ENCODE data around the gene LRRC1. TPM values are rescaled to one million over a fixed set of nuclear protein-coding genes. Genes with fewer than 3 reads are reported as not detected.

Gene LRRC1
- total RNA-seq, 1 donor from 2014 or later: 16.3 TPM

DNA sequence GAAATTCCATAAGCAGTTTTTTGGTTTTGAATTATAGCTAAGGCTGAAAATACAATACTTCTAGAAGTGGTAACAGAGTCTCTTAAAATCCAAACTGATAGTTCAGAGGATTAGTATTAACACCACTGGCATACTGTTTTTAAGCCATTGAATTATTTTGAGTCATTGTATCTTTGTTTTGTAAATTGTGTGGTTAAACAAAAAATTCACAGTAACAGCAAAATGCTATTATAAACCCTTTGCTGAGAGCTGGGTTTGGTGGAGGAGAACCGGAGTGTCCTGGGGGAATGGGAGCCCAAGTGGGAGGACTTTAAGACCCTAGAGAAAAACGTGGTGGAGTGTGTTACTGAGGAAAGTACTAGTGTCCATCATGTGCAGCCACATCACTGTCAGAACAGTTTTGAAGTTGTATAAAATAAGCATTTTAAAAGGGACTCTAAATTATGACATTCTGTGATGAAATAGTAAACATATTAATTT is 125.1 kb downstream of the LRRC1 start:
- Histone ChIP-seq H3K4me1 (no peaks in the 10 kb centered on the region), H3K4me3 (no peak overlapping the region), H3K9me3 (no peaks in the 10 kb centered on the region), H3K27ac (no peak overlapping the region), H3K27me3 (no peaks in the 10 kb centered on the region), H3K36me3 (peaks cover 0 to 19% of the 10 kb centered on the region in 2 donors)
- no peak for TF ChIP-seq CTCF (IDR thresholded peaks at IDR 0.05)
- DNase-seq (ENCODE audit: low spot score in 2 of 2): no peak
- intact Hi-C loops (cut with DNase I): no loop called here

- Histone ChIP-seq H3K4me3 (no peak overlapping the region), H3K36me3 (peaks cover 0 to 19% of the 10 kb centered on the region in 2 donors), H3K9me3 (no peaks in the 10 kb centered on the region), H3K4me1 (no peaks in the 10 kb centered on the region), H3K27me3 (no peaks in the 10 kb centered on the region), H3K27ac (no peak overlapping the region)
- intact Hi-C loops (cut with DNase I): no loop called here
- no peak for TF ChIP-seq CTCF (IDR thresholded peaks at IDR 0.05)
- DNase-seq (ENCODE audit: low spot score in 2 of 2): no peak
Observed at GRCh38 chr6:53920881-53921280, 126.1 kb downstream of the LRRC1 start.

- H3K27me3 ChIP-seq: no peaks in the 10 kb centered on the region
- no peaks in the 10 kb centered on the region for H3K9me3 ChIP-seq
- intact Hi-C loops (cut with DNase I): no loop called here
- TF ChIP-seq CTCF (IDR thresholded peaks at IDR 0.05): no peak
- H3K4me1 ChIP-seq: no peaks in the 10 kb centered on the region
- DNase-seq (ENCODE audit: low spot score in 2 of 2): no peak
- no peak overlapping the region for H3K27ac ChIP-seq
- peaks cover 0 to 19% of the 10 kb centered on the region in 2 donors for H3K36me3 ChIP-seq
- H3K4me3 ChIP-seq: no peak overlapping the region
Observed at GRCh38 chr6:53921639-53922038, 126.8 kb downstream of the LRRC1 start.

- Histone ChIP-seq H3K36me3 (peaks cover 0 to 19% of the 10 kb centered on the region in 2 donors), H3K27me3 (no peaks in the 10 kb centered on the region), H3K9me3 (no peaks in the 10 kb centered on the region), H3K4me1 (no peaks in the 10 kb centered on the region), H3K27ac (no peak overlapping the region), H3K4me3 (no peak overlapping the region)
- no peak for TF ChIP-seq CTCF (IDR thresholded peaks at IDR 0.05)
- DNase-seq (ENCODE audit: low spot score in 2 of 2): no peak
- intact Hi-C loops (cut with DNase I): no loop called here
Observed at GRCh38 chr6:53922539-53922981, 127.8 kb downstream of the LRRC1 start.

- DNase-seq (ENCODE audit: low spot score in 2 of 2): no peak
- Histone ChIP-seq H3K27ac (no peak overlapping the region), H3K4me1 (peaks cover 0 to 5% of the 10 kb centered on the region in 2 donors), H3K4me3 (no peak overlapping the region), H3K9me3 (no peaks in the 10 kb centered on the region), H3K27me3 (no peaks in the 10 kb centered on the region), H3K36me3 (peaks cover 0 to 19% of the 10 kb centered on the region in 2 donors)
- TF ChIP-seq CTCF (IDR thresholded peaks at IDR 0.05): no peak
- intact Hi-C loops (cut with DNase I): no loop called here
Observed at GRCh38 chr6:53924277-53924676, 129.5 kb downstream of the LRRC1 start.

All from ascending aorta (tissue), 2 donors.